Activated CD4-positive, CD25-positive, alpha-beta regulatory T cell (primary cell): ENCODE results near the gene ANO4.
"Not testable (repeated sequence)": the region's sequence is repeated elsewhere in the genome, so short reads cannot be mapped to it uniquely, and the experiment has no call there.

ENCODE experiments used
- DNase-seq, 4 experiments: peaks; one replicate each; lab custom pipeline; 2025; lab: John Stamatoyannopoulos, UW

The ANO4 gene

GRCh38 chr12:101087920-101088319 lies 293.3 kb downstream of the ANO4 start:
- DNase-seq = no peak

GRCh38 chr12:101089271-101089670 lies 294.7 kb downstream of the ANO4 start:
- no peak for DNase-seq

- DNase-seq = not testable (repeated sequence)
These were observed 295.6 kb downstream of the ANO4 start for GRCh38 chr12:101090222-101090621.

GRCh38 chr12:101097829-101098580 lies 303.4 kb downstream of the ANO4 start:
- DNase-seq = no peak

DNA sequence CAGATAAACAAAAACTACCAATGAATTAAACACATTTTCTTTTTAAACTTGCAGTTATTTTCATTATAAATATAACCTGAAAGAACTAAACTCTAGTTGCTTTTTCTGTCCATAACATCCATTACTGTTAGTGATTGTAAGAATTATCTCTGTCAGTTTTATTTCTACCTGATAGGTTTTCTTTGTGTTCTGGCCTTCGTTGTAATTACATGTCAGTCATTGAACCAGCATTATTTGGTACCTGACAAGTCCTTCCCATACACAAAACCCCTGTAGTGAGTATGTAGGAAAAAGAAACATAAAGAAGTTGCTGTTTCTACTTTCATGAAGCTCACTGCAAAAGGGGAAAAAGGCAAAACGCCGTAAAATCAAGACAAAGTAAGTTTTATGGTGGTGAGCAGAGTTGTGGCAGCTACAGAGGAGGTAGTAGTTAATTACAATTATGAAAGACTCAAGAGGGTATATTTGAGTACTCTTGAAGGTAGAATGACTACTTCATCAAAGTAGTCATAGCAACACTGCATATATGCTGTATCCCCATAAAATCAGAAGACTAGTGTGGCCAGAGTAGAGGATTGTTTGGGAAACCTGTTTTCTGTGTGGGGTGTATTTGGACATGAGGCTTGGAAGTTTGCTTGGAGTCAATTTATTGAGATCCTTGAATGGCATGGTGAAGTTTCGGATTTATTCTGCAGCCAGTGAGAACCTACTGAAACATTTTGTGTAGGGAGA lies 312.6 kb downstream of the ANO4 start:
- DNase-seq = no peak

GRCh38 chr12:101108130-101108529 lies 313.6 kb downstream of the ANO4 start:
- no peak for DNase-seq

- no peak for DNase-seq
These were observed 316.3 kb downstream of the ANO4 start for GRCh38 chr12:101110866-101111265.

GRCh38 chr12:101111441-101111840 lies 316.9 kb downstream of the ANO4 start:
- no peak for DNase-seq

DNA sequence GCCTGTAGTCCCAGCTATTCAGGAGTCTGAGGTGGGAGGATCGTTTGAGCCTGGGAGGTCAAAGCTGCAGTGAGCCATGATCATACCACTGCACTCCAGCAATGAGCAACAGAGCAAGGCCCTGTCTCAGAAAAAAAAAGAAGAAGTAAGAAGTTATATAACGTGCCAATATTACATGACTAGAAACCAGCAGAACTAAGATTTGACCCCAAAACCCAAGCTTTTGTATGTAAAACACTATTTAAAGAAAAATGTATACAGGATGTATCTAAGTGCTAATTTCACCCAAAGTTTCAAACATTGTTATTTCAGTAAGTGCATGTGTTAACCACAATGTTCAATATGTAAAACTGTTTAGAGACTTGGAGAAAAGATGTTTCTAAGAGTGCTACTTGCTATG lies 320.8 kb downstream of the ANO4 start:
- DNase-seq = no peak

- no peak for DNase-seq
These were observed 322.3 kb downstream of the ANO4 start for GRCh38 chr12:101116911-101117310.

GRCh38 chr12:101117842-101118241 lies 323.3 kb downstream of the ANO4 start:
- no peak for DNase-seq

GRCh38 chr12:101127521-101128219 lies 333.1 kb downstream of the ANO4 start:
- DNase-seq = no peak

DNA sequence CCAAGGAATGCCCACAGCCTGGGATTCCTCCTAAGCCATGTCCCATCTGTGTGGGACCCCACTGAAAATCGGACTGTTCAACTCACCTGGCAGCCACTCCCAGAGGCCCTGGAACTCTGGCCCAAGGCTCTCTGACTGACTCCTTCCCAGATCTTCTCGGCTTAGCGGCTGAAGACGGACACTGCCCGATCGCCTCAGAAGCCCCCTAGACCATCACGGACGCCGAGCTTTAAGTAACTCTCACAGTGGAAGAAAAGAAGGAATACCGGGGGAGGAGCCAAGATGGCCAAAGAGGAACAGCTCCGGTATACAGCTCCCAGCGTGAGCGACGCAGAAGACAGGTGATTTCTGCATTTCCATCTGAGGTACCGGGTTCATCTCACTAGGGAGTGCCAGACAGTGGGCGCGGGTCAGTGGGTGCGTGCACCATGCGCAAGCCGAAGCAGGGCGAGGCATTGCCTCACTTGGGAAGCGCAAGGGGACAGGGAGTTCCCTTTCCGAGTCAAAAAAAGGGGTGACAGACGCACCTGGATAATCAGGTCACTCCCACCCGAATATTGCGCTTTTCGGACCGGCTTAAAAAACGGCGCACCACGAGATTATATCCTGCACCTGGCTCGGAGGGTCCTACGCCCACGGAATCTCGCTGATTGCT lies 351.3 kb downstream of the ANO4 start:
- DNase-seq = not testable (repeated sequence)

DNA sequence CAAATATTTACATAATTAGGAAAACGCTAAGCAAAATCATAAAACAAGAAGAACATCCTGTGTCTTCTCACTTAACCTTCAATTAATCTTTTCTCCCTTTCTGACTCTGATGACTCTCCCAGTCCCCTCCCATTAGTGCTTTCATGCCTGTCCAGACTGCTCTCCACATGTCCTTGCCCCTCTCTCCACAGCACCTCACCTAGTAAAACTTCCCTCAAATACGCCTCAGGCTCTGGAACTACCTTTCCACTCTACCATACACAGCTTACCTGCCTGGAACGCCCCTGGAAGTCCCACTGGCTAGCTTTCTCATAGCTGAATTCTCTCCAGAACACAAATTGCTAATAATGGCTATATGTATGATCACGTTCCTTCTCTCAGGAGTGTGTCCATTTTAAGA lies 370.7 kb downstream of the ANO4 start:
- no peak for DNase-seq

GRCh38 chr12:101166866-101167265 lies 372.3 kb downstream of the ANO4 start:
- DNase-seq = no peak

DNA sequence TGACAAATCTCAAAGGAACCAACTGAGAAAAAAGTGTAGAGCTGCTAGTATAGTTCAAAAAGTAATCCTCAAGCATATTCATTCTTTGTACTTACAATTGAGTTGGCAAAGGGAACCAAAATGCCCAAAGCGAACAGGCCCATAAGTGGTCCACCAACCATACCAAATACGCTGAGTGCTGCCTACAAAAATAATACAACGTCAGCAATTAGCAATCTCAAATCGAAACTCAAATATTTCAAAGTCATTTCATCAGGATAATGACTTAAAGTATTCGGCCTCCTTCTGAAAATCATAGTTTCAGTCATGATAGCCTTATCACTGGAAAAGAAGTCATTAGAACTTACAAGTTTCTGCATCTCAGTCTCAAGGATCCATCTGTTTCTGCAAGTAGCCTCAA lies 373.4 kb downstream of the ANO4 start:
- no peak for DNase-seq

DNA sequence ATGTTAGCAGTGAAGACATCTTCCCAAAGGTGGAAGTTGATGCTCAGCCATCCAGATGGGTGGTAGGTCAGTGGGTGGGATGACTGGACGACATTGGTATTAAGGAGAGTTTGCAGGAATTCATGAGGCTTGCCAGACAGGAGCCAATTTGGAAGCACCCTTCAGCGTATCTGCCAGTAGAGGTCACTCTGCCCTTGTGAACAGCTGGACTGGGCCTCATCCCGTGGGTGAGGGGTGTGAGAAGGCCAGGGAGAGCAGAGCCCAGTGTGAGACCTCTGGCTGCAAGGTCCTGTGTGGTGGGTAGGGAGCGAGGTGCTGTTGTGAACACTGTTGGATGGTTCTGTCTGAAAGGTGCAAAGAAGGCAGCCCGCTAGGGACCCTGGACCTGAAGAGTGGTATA lies 377.7 kb downstream of the ANO4 start:
- no peak for DNase-seq

- DNase-seq = no peak
These were observed 378.7 kb downstream of the ANO4 start for GRCh38 chr12:101173197-101173749.

DNA sequence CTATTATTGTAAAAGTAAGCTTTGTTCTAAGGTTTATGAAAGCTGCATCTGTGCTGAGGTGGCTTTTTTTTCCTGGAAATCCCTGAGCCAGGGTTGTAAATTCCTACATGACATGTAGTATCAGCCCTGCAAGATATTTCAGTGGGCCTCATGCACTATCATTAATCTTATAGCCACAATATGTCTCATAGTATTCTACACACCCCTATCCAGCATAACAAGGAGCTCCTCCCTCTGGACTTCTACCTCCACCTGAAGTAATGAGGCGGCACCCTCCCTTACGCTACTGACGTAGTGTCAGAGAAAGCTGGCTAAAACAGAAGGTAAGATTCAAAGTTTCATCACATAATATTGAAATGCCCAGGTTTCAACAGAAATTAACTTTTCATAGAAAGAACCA lies 380.0 kb downstream of the ANO4 start:
- DNase-seq = no peak
